Prostate gland (tissue), 2 donors: ENCODE data around the gene SCAMP1.

ENCODE experiments used
- POLR2A ChIP-seq: fragments of 450-650 bp; IDR thresholded peaks from one replicate; pipeline ENCODE4 v1.6.1; 2016; ENCODE audit warnings: antibody characterized with exemption, mild to moderate bottlenecking
- TF ChIP-seq, protein P1 (sequence below), 4 experiments: fragments of 200-600 bp in 2 of 4; fragments of 450-650 bp in 2 of 4; sonication (generic) in 2 of 4; IDR thresholded peaks; 1 replicate in 3 of 4; 2 replicates in 1 of 4; pipeline ENCODE4 v1.5.1; 2016 to 2019; ENCODE audit warnings: antibody characterized with exemption in 4 of 4, mild to moderate bottlenecking in 2 of 4, moderate library complexity in 2 of 4

DNA sequence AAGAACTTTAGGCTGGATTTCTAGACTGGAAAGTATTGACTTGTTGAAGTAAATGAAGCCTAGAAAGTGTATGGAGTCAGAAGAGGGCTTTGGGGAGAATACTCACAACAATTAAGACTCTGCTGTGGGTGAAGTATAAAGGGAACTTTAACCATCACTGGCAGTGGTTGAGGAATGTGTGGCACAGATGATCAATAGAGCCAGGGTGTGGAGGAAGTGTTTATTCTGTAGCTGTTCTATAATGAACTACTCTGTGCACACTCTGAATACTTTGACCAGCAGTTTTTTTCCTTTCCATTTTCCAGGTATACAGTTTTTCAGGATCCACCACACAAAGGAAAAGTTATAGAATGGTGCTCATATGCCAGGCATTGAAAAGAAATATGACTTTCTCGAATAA, 106.7 kb downstream of the SCAMP1 start:
- no peak for TF ChIP-seq POLR2A
- TF ChIP-seq, protein P1, sequence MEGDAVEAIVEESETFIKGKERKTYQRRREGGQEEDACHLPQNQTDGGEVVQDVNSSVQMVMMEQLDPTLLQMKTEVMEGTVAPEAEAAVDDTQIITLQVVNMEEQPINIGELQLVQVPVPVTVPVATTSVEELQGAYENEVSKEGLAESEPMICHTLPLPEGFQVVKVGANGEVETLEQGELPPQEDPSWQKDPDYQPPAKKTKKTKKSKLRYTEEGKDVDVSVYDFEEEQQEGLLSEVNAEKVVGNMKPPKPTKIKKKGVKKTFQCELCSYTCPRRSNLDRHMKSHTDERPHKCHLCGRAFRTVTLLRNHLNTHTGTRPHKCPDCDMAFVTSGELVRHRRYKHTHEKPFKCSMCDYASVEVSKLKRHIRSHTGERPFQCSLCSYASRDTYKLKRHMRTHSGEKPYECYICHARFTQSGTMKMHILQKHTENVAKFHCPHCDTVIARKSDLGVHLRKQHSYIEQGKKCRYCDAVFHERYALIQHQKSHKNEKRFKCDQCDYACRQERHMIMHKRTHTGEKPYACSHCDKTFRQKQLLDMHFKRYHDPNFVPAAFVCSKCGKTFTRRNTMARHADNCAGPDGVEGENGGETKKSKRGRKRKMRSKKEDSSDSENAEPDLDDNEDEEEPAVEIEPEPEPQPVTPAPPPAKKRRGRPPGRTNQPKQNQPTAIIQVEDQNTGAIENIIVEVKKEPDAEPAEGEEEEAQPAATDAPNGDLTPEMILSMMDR (IDR thresholded peaks at IDR 0.05), result no peak
